ENCODE results near the gene MACROD2.

Gene MACROD2

DNA sequence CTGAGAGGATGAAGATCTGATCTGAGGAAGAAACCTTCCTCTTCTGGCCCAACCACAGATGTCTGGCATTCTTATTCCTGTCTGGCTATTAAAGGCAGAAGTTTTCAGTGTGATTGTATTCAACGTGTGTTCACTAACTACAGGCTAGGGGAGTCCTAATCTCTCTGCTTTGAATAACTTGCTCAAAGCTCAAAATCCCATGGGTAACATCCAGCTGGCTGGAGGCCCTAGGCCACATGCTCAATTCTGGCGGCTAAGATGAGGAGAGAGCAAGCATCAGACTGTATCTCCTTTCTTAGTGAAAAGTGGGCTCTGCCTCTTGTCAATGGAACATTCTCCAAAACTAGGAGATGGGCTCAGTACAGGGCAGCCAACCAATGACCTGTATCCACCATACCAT is 2099.9 kb downstream of the MACROD2 start:
- DNase-seq = no peak
- in situ Hi-C loops (cut with HindIII; ENCODE audit: low pct_ligation_motif_present, low pct_unique_long_range_greater_than_20kb, low sequenced_read_pairs) = no loop called here

DNA sequence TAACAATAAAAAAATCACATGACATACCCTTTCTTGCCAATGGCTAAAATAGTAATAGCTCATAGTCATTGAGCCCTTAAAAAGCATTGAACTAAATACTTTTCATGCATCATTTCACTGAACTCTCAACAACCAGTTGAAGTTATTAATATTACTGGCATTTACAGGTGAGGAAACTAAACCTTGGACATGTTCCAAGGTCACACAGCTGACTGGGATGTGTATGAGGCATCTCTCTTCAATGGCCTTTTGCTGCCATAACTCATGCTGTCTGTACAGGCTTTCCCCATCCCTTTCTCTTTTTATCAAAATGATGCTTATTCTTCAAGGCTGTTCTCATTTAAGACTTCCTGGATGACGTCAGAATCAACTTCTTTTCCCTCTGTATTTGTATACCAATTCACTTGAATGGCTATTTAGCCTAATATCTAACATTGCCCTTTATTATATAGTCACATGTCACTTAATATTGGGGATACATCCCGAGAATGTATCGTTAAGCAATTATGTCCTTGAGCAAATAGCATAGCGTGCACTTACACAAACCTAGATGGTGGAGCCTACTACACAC is 2101.5 kb downstream of the MACROD2 start:
- no peak for DNase-seq
- in situ Hi-C loops (cut with HindIII; ENCODE audit: low pct_ligation_motif_present, low pct_unique_long_range_greater_than_20kb, low sequenced_read_pairs) = no loop called here

DNA sequence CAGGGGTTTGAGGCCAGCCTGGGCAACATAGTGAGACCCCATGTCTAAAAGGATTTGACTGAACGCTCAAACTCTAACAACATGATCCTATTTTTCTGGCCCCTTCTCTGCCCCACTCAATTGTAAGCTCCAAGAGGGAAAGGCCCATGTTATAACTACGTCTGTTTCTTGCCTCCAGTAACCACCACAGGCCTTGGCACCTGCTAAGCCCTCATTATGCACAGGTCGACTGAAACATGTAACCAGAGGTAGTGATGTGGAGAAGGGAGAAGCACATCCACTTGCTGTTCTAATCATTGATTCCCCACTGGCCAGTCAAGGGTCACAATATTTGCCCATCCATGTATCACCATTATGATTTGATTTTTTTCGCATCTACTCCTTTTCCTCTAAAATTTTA is 2102.5 kb downstream of the MACROD2 start:
- in situ Hi-C loops (cut with HindIII; ENCODE audit: low pct_ligation_motif_present, low pct_unique_long_range_greater_than_20kb, low sequenced_read_pairs) = no loop called here
- DNase-seq = no peak

DNA sequence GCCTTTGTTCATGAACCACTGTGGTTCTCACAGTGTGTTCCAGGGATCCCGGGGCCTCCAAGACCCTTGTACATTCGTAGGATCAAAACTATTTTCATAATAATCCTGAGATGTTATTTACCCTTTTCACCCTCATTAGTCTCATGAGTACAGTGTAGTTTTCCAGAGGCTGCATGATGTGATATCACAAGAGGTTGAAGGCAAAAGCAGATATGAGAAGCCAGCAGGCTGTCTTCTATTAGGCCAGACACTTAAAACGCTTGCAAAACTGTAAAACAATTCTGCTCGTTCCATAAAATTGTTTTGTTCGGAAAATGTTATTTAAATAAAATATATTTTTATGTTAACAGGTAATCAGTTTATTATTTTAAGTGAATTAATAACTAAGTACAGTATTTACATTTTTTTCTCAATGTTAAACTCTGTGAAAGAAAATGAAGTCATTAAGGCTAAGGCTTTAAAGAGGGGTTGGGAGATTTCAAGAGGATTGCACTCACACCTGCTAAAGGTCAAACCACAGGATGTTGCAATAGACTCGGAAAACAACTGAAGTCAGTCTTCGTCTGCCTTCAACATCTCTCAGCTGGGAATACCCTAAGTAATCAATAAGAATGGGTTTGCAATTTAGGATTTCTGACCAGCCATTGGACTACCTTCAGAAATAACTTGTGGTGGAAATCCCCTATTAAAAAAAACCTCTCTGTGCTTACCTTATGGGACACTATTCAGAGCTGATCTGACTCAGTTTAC is 2103.7 kb downstream of the MACROD2 start:
- no peak for DNase-seq
- in situ Hi-C loops (cut with HindIII; ENCODE audit: low pct_ligation_motif_present, low pct_unique_long_range_greater_than_20kb, low sequenced_read_pairs) = no loop called here

DNA sequence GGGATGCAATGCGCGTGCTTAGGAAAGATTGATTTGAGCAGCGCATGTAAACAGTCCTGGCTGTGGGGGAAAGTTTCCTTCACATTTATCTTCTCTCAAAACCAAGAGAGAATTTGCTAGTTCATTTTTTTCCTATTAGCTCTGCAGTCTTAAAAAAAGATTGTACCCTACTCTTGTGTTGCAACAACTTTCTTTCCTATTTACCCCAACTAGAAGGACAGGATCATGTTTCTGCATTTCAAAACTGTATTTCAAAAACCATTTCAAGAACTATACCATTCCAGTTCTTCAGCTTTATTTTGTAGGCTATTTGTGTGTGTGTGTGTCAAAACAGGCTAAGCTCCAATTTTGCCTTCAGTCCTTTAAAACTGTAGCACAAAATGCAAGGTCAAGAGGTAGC is 2104.8 kb downstream of the MACROD2 start:
- in situ Hi-C loops (cut with HindIII; ENCODE audit: low pct_ligation_motif_present, low pct_unique_long_range_greater_than_20kb, low sequenced_read_pairs) = no loop called here
- no peak for DNase-seq

DNA sequence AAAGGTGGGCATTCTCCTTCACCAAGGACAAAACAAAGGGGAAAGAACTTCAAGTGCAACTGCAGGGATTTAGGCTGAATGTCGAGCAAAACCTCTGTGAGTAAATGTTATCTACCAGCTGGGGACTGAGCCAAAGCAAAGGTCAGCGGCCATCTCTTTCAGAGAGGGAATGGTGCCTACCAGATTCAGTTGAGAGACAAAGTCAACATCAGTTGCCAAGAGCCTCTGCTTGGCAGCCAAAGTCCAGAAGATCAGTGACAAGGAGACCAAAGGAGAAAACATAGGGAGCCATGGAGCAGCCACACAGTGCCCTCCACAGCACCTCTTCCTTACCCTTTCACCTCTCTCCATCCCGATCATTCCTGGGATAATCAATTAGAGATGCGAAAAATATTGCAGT is 2105.5 kb downstream of the MACROD2 start:
- no peak for DNase-seq
- in situ Hi-C loops (cut with HindIII; ENCODE audit: low pct_ligation_motif_present, low pct_unique_long_range_greater_than_20kb, low sequenced_read_pairs) = no loop called here

All from ACHN (cell line).